GM19328 (cell line): ENCODE data around the gene LAYN.

Experiments
- ATAC-seq: cut with Tn5 transposase; IDR thresholded peaks from one replicate; pipeline ENCODE4 v1.9.1; 2021; ENCODE audit warnings: mild to moderate bottlenecking, moderate library complexity; ENCODE audit not compliant: unreplicated experiment

Gene LAYN

DNA sequence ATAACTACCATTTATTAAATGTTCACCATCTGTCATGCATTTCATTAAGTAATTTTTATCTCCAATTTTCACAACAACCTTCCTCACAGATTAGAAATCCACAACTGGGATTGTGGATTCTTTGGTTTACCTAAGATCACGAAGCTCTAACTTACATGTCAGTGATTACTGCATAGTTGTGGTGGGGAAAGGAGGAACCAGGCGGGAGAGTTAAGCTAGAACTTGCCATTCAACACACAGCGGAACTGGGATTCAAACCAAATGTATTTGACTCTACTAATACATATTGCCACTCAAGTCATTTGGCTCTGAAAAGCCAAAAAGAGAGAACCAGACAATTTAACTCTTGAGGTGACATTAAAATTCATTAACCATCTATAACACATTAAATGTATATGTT lies 10.4 kb upstream of the LAYN start:
- no peak for ATAC-seq

DNA sequence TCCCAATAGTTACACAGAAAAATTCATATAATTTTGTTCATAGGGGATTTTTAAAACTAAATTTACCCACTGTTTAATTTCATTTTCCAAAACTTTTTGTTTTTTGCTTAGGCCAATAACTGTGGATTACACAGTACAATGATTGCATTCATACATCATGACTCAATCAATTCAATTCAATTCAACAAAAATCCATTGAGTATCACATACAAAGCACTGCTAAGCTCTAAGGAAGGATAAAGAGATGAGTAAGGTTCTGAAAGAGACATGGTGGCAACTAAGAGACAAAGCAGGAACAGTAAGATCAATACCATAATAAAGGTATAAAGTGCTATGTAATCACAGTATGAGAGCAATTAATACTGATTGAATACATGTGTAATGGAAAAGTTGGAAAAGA lies 9.4 kb upstream of the LAYN start:
- no peak for ATAC-seq

DNA sequence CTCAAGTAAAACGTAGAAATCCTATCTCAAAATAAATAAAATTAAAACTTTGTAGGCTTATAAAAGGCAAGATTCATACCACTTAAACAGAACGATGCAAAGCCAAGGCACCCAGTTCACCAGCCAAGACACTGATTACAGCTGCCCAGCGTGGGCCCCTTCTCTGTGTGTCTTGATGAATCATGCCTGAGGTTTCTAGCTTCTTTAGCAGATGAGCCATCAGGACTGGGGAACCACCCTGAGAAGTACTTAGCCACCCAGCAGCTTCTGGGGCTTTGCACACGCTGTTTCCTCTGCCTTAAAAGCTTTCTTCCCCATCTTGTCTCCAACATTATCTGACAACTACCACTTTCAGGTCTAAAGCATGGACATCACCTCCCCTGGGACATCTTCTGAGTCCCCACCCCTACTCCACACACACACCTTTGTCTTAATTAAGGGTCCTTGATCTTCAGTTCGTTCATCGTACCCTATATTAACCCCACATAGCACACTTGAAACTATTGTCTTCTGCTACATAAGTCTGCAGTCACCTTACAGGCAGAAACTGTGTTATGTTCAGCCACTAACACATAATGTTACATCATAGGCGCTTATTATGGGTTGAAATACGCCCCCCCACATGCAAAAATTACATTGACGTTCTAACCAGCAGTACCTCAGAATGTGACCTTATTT lies 8.7 kb upstream of the LAYN start:
- ATAC-seq: no peak

GRCh38 chr11:111532365-111532709 lies 8.2 kb upstream of the LAYN start:
- ATAC-seq: no peak

- ATAC-seq: no peak
Observed at GRCh38 chr11:111535281-111535680, 5.2 kb upstream of the LAYN start.

DNA sequence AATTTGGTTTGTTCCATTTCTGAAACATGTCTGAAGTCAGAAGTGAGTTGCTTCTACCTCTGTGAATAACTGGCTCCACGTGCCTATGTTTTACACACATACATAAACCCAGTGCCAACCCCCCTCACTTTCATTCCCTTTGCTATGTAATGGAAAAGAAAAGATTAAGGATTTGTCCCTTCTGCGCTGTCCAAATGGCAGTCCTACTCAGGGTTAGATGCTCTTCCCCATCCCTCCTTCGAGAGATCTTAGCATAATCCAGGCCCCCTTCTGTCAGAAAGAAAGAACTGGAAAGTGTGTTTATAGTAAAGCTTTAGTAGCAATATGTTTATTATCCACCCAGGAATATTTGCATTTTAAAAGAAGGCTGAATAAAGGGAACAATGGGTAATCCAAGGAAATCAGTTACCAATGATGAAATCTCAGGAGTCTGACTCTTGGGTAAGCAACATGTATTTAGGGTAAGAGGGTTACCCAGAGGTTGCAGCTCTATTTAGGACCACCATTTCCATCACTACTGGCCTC lies 3.1 kb upstream of the LAYN start:
- no peak for ATAC-seq

DNA sequence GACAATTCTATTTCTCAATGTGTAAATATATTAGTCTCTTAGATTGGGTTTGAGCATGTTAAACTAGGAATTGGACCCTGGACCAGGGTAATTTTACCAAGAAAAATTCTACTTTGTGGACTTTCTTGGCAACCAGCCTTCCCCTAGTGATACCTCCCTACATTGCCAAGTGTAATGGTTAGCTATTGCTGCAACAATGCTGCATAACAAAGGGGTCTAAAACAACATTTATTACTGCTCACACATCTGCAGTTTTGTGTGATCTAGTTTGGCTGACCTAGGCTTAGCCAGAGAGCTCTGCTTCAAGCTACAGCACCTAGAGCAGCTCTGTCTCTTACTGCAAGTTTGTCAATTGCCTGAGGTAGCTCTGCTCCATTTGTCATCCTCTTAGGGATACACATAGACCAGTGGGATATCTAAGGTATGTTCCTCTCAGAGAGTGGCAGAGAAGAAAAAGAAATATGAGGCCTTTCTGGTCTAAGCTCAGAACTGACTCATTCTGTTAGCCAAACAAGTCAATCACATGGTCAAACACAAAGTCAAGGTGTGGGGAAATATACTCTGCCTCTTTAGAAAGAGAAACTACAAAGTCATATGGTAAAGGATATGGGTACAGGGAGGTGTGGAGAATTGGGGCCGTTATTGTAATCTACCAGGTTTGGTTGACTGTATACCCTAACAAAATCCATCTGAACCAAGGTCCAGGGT lies 2.0 kb upstream of the LAYN start:
- ATAC-seq: no peak

DNA sequence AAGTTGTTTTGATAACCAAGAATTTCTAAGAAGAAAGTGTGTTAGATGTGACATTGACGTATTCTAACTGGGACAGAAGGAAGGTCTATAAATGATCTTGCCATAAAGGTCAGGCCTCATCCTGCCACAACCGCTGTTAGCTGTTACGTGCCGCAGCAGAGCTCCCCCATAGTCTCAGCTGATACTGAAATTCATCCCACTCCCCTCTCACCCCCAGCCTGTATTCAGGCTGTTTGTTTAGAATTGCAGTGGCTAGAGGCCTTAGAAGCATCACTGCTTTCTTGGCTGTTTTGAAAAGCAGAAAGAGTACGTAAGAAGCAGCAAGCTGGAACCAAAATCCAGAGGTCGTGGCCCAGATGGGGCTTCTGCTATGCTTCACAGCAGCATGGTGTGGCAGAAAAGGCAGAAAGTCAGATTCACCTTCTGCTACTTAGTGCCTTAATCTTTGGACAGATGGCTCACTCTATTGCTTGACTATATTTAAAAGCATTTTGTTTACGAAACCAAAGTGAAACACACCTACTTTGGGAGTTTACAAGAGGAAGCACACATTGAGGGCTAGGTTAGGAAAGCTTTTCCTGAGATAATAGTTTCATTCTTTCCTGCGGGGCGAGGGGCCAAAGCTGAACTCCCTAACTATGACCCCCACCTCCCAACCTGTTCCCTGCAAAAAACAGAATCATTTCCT lies 950 bp upstream of the LAYN start:
- no peak for ATAC-seq

- ATAC-seq: no peak
Observed at GRCh38 chr11:111540937-111541253, 375 bp downstream of the LAYN start.

DNA sequence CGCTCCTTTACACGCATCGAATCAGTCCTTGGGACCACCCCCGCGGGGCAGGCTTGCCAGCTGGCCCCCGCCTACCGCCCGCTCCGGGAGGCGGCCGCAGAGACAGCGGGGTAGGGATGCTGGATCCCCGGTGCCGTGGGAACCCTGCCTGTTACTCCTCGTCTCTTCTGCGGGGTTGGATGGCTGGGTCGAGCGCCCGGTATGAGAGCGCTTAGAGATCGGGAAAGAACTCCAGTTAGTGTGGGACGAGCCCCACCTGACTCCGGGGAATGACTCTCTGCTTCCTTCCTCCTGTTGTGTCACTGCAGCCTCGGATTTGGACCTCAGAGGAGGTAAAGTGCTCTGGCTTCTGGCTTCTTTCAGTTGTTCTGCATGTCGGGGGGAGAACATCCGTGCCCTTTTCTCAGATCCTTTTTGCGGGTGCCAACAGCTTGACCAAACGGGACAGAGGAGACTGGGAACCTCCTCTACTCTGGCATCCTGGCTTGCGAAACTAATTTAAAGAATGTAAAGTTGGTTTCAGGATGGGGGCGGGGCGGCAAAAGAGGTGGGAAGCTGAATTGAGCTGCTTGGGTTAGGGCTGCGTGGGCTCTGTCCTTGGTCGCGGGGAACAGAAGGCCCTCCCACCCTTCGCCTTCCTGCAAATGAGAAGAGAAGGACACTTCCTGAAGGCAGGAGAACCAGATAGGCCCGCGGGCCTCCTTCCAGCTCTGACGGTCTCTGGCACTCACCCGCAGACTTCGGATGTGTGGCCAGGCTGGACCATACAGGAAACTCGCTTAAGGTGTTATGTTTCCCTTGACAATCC lies 938 bp downstream of the LAYN start:
- no peak for ATAC-seq

DNA sequence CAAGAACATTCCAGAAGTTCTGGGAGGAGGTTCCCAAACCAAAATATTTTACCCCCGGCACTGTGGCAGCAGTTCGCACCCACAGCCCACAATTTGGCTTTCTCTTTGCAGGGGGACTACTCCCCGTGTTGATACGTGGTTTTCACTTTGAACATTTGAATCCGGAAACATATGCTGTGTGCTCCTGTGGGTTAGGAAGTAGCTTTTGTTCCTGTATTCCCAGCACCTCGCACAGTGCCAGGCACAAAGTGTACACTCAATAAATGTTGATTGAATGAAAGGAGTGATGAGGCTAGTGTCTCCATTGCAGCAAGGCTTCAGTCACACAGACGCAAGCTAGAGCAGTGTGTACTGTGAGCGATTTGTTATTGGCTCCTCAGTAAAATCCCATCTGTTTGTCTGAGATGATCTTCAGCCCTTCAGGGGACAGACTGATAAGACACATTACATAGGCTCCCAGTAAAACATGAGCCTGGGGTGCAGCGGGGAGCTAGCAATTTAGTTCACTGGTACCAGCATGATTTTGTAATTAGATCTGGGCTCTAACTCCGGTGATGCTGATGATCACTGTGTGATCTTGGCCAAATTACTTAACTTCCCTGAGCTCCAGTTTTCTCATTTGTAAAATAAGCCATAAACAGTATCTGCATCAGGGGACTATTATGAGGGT lies 2.2 kb downstream of the LAYN start:
- no peak for ATAC-seq

DNA sequence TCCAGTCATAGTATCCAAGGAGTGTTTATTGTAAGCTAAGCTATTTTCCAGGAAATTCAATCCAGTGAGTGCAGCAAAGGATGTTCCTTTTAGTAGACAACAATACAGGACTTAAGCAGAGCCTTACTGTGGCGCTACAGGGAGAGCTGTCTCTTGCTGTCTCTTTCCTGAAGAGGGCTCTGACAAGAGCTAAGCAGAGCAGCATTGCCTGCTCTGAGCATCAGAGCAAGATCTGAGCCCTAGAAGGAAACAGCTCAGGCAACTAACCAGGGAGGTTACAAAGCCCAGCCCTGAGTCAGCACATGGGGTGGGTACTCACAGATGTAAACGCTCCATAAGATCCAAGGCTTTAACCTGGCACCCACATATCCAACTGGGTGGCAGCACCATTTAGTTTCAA lies 8.0 kb downstream of the LAYN start:
- ATAC-seq: no peak

- ATAC-seq: no peak
Observed at GRCh38 chr11:111549196-111549868, 8.8 kb downstream of the LAYN start.

DNA sequence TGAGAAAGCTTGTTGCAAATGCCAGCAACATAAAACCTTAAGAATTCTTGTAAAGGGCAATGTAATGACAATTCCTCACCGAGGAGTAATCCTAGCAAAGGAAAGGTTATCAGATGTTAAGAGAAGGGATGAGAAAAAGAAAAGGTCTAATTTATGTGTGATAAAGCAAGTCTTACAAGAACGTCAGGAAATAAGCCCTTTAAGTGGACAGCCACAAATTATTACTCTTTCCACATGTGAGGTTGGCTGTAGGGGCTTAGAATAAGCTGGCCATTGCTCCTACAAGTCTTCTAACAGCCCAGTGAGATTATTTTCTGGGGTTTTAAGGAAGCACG lies 9.3 kb downstream of the LAYN start:
- ATAC-seq: no peak

DNA sequence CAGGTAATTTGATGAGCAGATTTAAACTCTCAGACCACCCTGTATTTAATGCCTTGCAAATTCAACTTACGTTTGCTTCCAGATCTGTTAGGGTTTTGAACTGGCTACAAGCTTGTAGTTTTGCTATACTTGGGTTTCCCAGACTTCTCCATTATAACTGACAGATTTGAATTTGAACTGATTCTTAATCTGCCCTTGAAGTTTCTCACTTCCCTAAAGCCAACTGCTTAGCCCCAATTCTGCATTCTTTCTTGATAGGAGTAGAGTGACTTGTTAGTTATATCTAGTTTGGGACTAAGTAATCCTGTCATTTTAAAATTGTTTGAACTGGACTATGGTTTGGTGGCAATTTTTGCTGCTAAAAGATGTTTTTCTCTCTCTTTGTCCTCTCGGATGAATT lies 9.7 kb downstream of the LAYN start:
- no peak for ATAC-seq

GRCh38 chr11:111554532-111554931 lies 14.0 kb downstream of the LAYN start:
- no peak for ATAC-seq

DNA sequence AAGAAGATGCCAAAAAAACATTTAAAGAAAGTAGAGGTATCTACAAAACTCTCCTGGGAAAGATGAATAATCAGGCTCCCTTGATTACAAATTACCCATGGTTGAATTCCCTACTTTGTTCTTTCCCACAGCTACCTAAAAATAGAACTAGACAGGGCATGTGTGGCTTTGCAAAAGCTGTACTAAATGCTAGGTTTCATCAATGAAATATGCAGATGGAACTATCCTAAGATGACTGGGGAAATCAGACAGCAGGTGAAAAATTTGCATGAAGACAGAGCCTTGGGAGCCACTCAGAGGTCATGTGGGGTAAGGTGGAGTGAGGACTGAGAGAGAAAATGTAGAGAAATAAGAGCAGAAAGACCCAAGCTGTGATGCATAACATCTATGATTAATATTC lies 14.7 kb downstream of the LAYN start:
- no peak for ATAC-seq

- no peak for ATAC-seq
Observed at GRCh38 chr11:111557425-111558111, 17.0 kb downstream of the LAYN start.

- no peak for ATAC-seq
Observed at GRCh38 chr11:111559800-111560464, 19.4 kb downstream of the LAYN start.
